CD4-positive, alpha-beta T cell (primary cell): ENCODE data around the gene KATNBL1. TPM values are rescaled to one million over a fixed set of nuclear protein-coding genes. Genes with fewer than 3 reads are reported as not detected.
"Not testable (repeated sequence)": the region's sequence is repeated elsewhere in the genome, so short reads cannot be mapped to it uniquely, and the experiment has no call there.

Source experiments
- ATAC-seq: fragments of 200-7000 bp; cut with Tn5 transposase; one replicate; pipeline ENCODE4 v1.10.0; 2022; ENCODE audit warnings: mild to moderate bottlenecking; ENCODE audit not compliant: poor library complexity
- CTCF ChIA-PET: fragments of 350-600 bp; sonication (Branson Sonifier 250); formaldehyde crosslinking; loops from one replicate; lab custom pipeline; 2021; ENCODE audit warnings: antibody characterized with exemption, inconsistent platforms; lab: Charles Lee
- POLR2A ChIA-PET: fragments of 350-600 bp; sonication (Branson Sonifier 250); formaldehyde crosslinking; loops from one replicate; lab custom pipeline; 2021; ENCODE audit warnings: antibody characterized with exemption, inconsistent platforms; lab: Charles Lee
- DNase-seq, 14 experiments: peaks; one replicate each; pipeline ENCODE4 v3.0.0-alpha.2; 2013 to 2020; ENCODE audit warnings: mixed read lengths in 2 of 14
- H3K27ac ChIP-seq, 2 donors: one replicate each; pipeline versions ENCODE4 v1.5.1 to v1.7.0; 2013; ENCODE audit warnings: low read length in 2 of 2, low read depth in 1 of 2, mild to moderate bottlenecking in 1 of 2
- H3K27me3 ChIP-seq, 2 experiments: 1 replicate in 1 of 2; 2 replicates in 1 of 2; pipeline versions ENCODE4 v1.6.1 to v1.7.0; 2013; ENCODE audit warnings: low read length in 2 of 2, control low read depth in 1 of 2, mild to moderate bottlenecking in 1 of 2, moderate library complexity in 1 of 2; ENCODE audit not compliant: insufficient read depth in 2 of 2, control insufficient read depth in 1 of 2
- H3K36me3 ChIP-seq: one replicate; pipeline ENCODE4 v1.6.1; 2013; ENCODE audit warnings: low read length, control low read depth; ENCODE audit not compliant: insufficient read depth
- H3K4me1 ChIP-seq: one replicate; pipeline ENCODE4 v1.6.1; 2013; ENCODE audit warnings: low read length, control low read depth; ENCODE audit not compliant: insufficient read depth
- H3K4me3 ChIP-seq: one replicate; pipeline ENCODE4 v1.5.1; 2013; ENCODE audit warnings: mild to moderate bottlenecking, low read length, moderate library complexity
- H3K9me3 ChIP-seq, 2 experiments: 1 replicate in 1 of 2; 2 replicates in 1 of 2; pipeline versions ENCODE4 v1.6.1 to v1.7.0; 2013; ENCODE audit warnings: low read length in 2 of 2, mild to moderate bottlenecking in 2 of 2, control low read depth in 1 of 2, moderate library complexity in 1 of 2; ENCODE audit not compliant: control insufficient read depth in 1 of 2, insufficient read depth in 1 of 2
- H3K27ac Mint-ChIP-seq: one replicate; pipeline ENCODE4 v1.8.0; 2020; ENCODE audit warnings: mixed read lengths
- H3K27me3 Mint-ChIP-seq: one replicate; pipeline ENCODE4 v1.8.0; 2021; ENCODE audit warnings: mixed read lengths
- H3K36me3 Mint-ChIP-seq: one replicate; pipeline ENCODE4 v1.8.0; 2021; ENCODE audit warnings: low read depth, mixed read lengths
- H3K4me1 Mint-ChIP-seq: one replicate; pipeline ENCODE4 v1.8.0; 2021; ENCODE audit warnings: low read depth, mixed read lengths
- H3K4me3 Mint-ChIP-seq: one replicate; pipeline ENCODE4 v1.8.0; 2020; ENCODE audit warnings: mild to moderate bottlenecking, mixed read lengths
- H3K9me3 Mint-ChIP-seq: one replicate; pipeline ENCODE4 v1.8.0; 2020; ENCODE audit warnings: mixed read lengths
- CTCF ChIP-seq: fragments of 200-600 bp; IDR thresholded peaks from one replicate; pipeline ENCODE4 v1.8.0; 2022; ENCODE audit warnings: antibody characterized with exemption, mild to moderate bottlenecking
- intact Hi-C, 2 experiments: fragments of 100-400 bp; cut with DNase I in 1 of 2; cut with micrococcal nuclease in 1 of 2; formaldehyde crosslinking; loops; one replicate each; pipeline versions ENCODE4 v1.15.1 to v1.9.0; 2023 to 2025; cut with DNase I, micrococcal nuclease
- total RNA-seq, 174 experiments: library from RNA in 2 of 174; stranded (reverse) in 2 of 174; gene quantifications; one replicate each; pipeline ENCODE4 v1.2.3 and lab custom pipeline; 2021 to 2026

Gene KATNBL1
- total RNA-seq, 2 experiments from 2014 or later = 13.0 to 14.6 TPM

GRCh38 chr15:34179234-34179633 is 30.7 kb downstream of the KATNBL1 start:
- no peak for DNase-seq
- TF ChIP-seq CTCF = no peak
- CTCF ChIA-PET = no interaction called here
- peaks cover 3 to 12% of the 10 kb centered on the region in 2 experiments for H3K9me3 ChIP-seq
- Mint-ChIP-seq H3K27ac (no peak overlapping the region), H3K36me3 (peaks cover 39% of the 10 kb centered on the region), H3K27me3 (no peaks in the 10 kb centered on the region), H3K9me3 (peaks cover 5% of the 10 kb centered on the region), H3K4me3 (no peak overlapping the region), H3K4me1 (peaks cover 17% of the 10 kb centered on the region)
- no peak overlapping the region for H3K4me3 ChIP-seq
- ATAC-seq = no peak
- H3K4me1 ChIP-seq = no peaks in the 10 kb centered on the region
- H3K27ac ChIP-seq = no peak overlapping the region
- H3K27me3 ChIP-seq = no peaks in the 10 kb centered on the region
- POLR2A ChIA-PET = no interaction called here
- intact Hi-C loops = no loop called here
- H3K36me3 ChIP-seq = no peaks in the 10 kb centered on the region

- intact Hi-C loops, H3K4me3 Mint-ChIP-seq, DNase-seq, H3K27ac ChIP-seq, POLR2A ChIA-PET, H3K4me3 ChIP-seq, H3K4me1 ChIP-seq, CTCF ChIA-PET, H3K9me3 Mint-ChIP-seq, H3K27me3 ChIP-seq, H3K27me3 Mint-ChIP-seq, ATAC-seq, H3K27ac Mint-ChIP-seq: not testable (repeated sequence)
- Mint-ChIP-seq H3K36me3 (peaks cover 67% of the 10 kb centered on the region), H3K4me1 (peaks cover 18% of the 10 kb centered on the region)
- Histone ChIP-seq H3K36me3 (peaks cover 13% of the 10 kb centered on the region), H3K9me3 (peaks cover 12 to 15% of the 10 kb centered on the region in 2 experiments)
Observed at GRCh38 chr15:34165987-34166573, 43.8 kb downstream of the KATNBL1 start.

GRCh38 chr15:34161329-34161963 is 48.5 kb downstream of the KATNBL1 start:
- Mint-ChIP-seq H3K36me3 (peaks cover 86% of the 10 kb centered on the region), H3K4me1 (no peaks in the 10 kb centered on the region), H3K27ac (no peak overlapping the region), H3K27me3 (no peaks in the 10 kb centered on the region), H3K9me3 (peaks cover 16% of the 10 kb centered on the region), H3K4me3 (no peak overlapping the region)
- ChIA-PET POLR2A (no interaction called here), CTCF (no interaction called here)
- no peak overlapping the region for H3K4me3 ChIP-seq
- peaks cover 27% of the 10 kb centered on the region for H3K36me3 ChIP-seq
- TF ChIP-seq CTCF = no peak
- H3K4me1 ChIP-seq = no peaks in the 10 kb centered on the region
- intact Hi-C loops = no loop called here
- no peak for DNase-seq
- H3K27ac ChIP-seq = no peak overlapping the region
- no peak for ATAC-seq
- H3K9me3 ChIP-seq = peaks cover 13 to 22% of the 10 kb centered on the region in 2 experiments
- H3K27me3 ChIP-seq = no peaks in the 10 kb centered on the region
